Fibroblast of villous mesenchyme (primary cell): ENCODE data around the gene PLEKHH3. TPM values are rescaled to one million over a fixed set of nuclear protein-coding genes. Genes with fewer than 3 reads are reported as not detected.

ENCODE experiments used
- DNase-seq: peaks from one replicate; pipeline ENCODE4 v3.0.0-alpha.2; 2010; ENCODE audit warnings: low read depth
- H3K4me3 ChIP-seq: 2 replicates; pipeline ENCODE4 v1.5.1; 2011; ENCODE audit warnings: low read depth, mild to moderate bottlenecking, low read length
- total RNA-seq: library from RNA; depleted of rRNA; stranded (reverse); fragments of >200 nt; gene quantifications from 2 replicates; pipeline ENCODE4 v1.2.3, GENCODE V29; 2012
- TF ChIP-seq, protein P1 (sequence below): IDR thresholded peaks from 2 replicates; pipeline ENCODE4 v1.5.1; 2012; ENCODE audit warnings: low read depth, mild to moderate bottlenecking, low read length; ENCODE audit not compliant: insufficient read depth

The PLEKHH3 gene
- total RNA-seq, 1 donor: 13.8 TPM

DNA sequence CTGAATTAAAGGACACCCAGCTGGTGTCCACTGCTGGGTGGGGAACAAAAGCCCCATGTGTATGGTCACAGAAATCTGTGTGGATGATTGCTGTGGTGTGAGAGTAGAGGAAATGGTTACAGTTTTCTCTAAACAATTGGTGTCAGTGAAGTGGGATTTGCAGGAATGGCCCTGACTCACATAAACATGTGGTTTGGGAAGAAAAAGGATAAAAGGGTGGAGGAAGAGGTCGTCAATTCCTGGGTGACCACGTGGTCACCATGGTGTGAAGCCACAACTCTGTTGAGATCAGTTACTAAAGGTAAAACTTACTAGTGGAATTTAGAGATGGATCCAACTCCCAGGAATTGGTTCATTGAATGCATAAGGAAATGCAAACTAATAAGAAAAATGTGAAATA lies 21.3 kb downstream of the PLEKHH3 start:
- TF ChIP-seq, protein P1, sequence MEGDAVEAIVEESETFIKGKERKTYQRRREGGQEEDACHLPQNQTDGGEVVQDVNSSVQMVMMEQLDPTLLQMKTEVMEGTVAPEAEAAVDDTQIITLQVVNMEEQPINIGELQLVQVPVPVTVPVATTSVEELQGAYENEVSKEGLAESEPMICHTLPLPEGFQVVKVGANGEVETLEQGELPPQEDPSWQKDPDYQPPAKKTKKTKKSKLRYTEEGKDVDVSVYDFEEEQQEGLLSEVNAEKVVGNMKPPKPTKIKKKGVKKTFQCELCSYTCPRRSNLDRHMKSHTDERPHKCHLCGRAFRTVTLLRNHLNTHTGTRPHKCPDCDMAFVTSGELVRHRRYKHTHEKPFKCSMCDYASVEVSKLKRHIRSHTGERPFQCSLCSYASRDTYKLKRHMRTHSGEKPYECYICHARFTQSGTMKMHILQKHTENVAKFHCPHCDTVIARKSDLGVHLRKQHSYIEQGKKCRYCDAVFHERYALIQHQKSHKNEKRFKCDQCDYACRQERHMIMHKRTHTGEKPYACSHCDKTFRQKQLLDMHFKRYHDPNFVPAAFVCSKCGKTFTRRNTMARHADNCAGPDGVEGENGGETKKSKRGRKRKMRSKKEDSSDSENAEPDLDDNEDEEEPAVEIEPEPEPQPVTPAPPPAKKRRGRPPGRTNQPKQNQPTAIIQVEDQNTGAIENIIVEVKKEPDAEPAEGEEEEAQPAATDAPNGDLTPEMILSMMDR: no peak
- peak; percentile 83 for DNase-seq
- no peak overlapping the region for H3K4me3 ChIP-seq

DNA sequence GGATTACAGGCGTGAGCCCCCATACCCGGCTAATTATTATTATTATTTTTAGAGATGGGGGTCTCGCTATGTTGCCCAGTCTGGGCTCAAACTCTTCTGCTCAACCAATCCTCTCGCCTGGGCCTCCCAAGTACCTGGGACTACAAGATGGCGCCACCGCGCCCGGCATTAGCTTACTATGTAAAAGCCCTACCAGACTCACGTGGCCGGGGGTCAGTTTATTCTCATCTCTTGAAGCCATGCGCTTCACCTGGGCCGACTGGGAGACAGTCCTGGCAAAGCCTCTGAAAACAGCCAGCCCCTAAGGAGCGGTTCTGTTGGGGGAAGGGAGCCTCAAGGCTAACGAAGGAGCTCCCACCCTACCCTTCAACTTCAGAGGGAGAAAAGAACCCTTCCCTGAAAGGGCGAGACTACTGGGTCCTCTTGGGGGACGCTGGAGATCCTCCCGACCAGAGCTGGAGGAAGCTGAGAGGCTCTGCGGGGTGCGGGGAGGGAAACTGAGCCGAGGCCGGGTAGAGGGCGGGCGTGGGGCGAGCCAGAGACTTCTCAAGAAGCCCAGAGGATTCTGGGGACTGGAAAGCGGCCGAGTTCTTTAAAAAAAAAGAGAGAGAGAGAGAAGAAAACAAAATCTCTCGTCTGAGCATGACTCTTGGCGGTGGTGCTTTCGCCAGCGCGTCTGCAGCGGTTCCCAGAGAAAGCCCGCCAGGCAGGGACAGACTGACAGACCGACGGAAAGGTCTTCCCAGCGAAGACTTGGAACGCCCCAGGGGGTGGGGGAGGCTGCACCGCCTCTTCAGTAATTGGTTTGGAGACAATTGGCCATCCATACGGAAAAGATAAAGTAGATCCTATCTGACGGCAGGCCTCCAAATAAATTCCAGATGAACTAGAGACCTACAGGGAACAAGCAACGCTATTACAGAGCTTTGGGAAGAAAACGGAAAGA lies 23.3 kb downstream of the PLEKHH3 start:
- H3K4me3 ChIP-seq: peak overlapping the region; percentile 50
- peak; percentile 81 for DNase-seq
- TF ChIP-seq, protein P1: no peak

DNA sequence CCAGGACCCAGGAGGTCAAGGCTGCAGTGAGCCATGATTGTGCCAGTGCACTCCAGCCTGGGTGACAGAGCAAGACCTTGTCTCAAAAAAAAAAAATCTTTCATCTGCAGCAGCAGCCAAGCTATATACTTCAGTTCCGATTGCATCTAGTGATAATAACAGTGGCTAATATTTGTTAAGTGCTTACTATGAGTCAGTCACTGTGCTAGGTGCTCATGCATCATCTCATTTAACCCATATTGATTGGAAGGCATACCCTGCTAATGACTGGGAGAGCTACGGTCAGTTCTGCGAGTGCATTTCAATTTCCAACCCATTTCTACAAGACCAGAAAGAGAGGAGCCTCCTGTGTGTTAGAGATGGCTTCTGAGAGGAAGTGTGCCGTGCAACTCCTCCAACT lies 25.4 kb downstream of the PLEKHH3 start:
- no peak for DNase-seq
- TF ChIP-seq, protein P1: no peak
- no peak overlapping the region for H3K4me3 ChIP-seq

DNA sequence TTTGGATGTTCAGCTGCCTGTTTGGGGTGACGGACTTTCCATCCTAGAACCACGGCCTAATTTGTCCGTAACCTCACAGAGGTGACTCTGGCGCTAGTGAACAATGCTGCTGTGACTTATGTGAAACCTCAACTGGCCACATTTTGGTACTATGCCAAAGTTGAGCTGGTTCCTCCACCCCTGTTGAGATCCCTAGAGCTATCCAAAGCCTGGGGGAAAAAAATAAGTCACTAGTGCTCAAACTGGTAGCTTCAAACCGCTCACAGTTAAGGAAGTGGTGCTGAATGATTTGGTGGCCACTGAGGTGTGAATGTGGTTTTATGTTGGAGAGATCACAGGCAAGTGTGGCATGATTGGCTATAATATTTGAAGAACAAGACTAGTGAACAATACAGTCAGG lies 29.0 kb downstream of the PLEKHH3 start:
- TF ChIP-seq, protein P1: no peak

DNA sequence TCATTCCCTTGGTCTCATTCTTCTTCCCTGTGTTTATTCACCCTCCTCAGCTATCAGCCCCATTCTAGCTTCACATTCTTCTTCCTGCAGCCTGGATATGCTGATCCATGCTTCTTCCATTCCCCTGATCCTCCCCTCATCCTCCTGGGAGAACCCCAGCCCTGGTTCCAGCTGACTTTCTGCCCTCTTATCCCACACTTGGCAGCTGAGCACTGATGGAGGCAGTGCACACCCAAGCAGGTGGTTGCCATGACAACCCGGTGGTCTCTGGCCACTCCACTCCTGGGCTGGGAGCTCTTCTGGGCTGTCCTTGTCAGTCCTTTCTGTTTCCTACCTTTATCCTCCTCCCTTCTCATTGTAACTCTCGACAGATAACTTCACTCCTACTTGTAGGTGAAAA lies 34.5 kb downstream of the PLEKHH3 start:
- TF ChIP-seq, protein P1: no peak
- DNase-seq: no peak
- H3K4me3 ChIP-seq: no peak overlapping the region

More for the DNA sequence above, 29.0 kb downstream of the PLEKHH3 start:
- H3K4me3 ChIP-seq: no peak overlapping the region
- no peak for DNase-seq

DNA sequence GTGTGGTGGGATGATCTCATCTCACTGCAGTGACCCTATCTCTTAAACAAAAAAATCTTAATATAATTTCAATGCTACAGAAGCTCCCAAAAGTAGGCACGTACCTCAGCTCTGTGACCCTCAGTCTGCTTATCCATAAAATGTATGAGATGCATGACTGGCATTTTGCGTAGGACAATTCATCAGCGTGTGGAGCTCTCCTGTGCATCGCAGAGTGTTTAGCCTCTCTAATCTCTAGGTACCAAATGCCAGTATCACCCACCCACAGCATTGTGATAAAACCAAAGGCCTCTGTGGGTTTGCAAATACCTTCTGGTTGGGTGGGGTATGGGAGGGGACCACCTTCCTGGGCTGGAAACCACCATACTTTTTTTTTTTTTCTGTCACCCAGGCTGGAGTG lies 36.7 kb downstream of the PLEKHH3 start:
- TF ChIP-seq, protein P1: no peak
- H3K4me3 ChIP-seq: no peak overlapping the region
- no peak for DNase-seq
